Measurements from ENCODE around the gene FUBP1. TPM values are rescaled to one million over a fixed set of nuclear protein-coding genes. Genes with fewer than 3 reads are reported as not detected.

The FUBP1 gene
- total RNA-seq, 1 donor from 2014 or later, result 220 TPM

GRCh38 chr1:78009836-78010235 is 31.0 kb upstream of the FUBP1 start:
- DNase-seq (ENCODE audit: extremely low spot score, unreplicated experiment), result no peak
- Mint-ChIP-seq H3K4me3 (no peak overlapping the region), H3K36me3 (peaks cover 8% of the 10 kb centered on the region), H3K27me3 (no peaks in the 10 kb centered on the region), H3K27ac (no peak overlapping the region), H3K9me3 (no peaks in the 10 kb centered on the region), H3K4me1 (ENCODE audit: unreplicated experiment) (peaks cover 15% of the 10 kb centered on the region)
- TF ChIP-seq CTCF (conservative IDR thresholded peaks at IDR 0.05), result no peak

GRCh38 chr1:78009276-78009675 is 30.4 kb upstream of the FUBP1 start:
- no peaks in the 10 kb centered on the region for H3K9me3 Mint-ChIP-seq
- peaks cover 15% of the 10 kb centered on the region for H3K4me1 Mint-ChIP-seq (ENCODE audit: unreplicated experiment)
- H3K27me3 Mint-ChIP-seq, result peaks cover 3% of the 10 kb centered on the region
- H3K36me3 Mint-ChIP-seq, result peaks cover 7% of the 10 kb centered on the region
- peak overlapping the region; percentile 8 for H3K4me3 Mint-ChIP-seq
- no peak overlapping the region for H3K27ac Mint-ChIP-seq
- no peak for TF ChIP-seq CTCF (conservative IDR thresholded peaks at IDR 0.05)
- DNase-seq (ENCODE audit: extremely low spot score, unreplicated experiment), result no peak

- Mint-ChIP-seq H3K27ac (no peak overlapping the region), H3K9me3 (no peaks in the 10 kb centered on the region), H3K36me3 (peaks cover under 1% of the 10 kb centered on the region), H3K27me3 (peaks cover 3% of the 10 kb centered on the region), H3K4me3 (peak overlapping the region; percentile 65), H3K4me1 (ENCODE audit: unreplicated experiment) (peaks cover 27% of the 10 kb centered on the region)
- no peak for DNase-seq (ENCODE audit: extremely low spot score, unreplicated experiment)
- TF ChIP-seq CTCF (conservative IDR thresholded peaks at IDR 0.05), result no peak
These were observed 28.9 kb upstream of the FUBP1 start for GRCh38 chr1:78007677-78008341.

GRCh38 chr1:78006521-78006920 is 27.6 kb upstream of the FUBP1 start:
- TF ChIP-seq CTCF (conservative IDR thresholded peaks at IDR 0.05), result no peak
- Mint-ChIP-seq H3K27me3 (peaks cover 3% of the 10 kb centered on the region), H3K36me3 (no peaks in the 10 kb centered on the region), H3K9me3 (no peaks in the 10 kb centered on the region), H3K27ac (no peak overlapping the region), H3K4me3 (peak overlapping the region; percentile 93), H3K4me1 (ENCODE audit: unreplicated experiment) (peaks cover 34% of the 10 kb centered on the region)
- DNase-seq (ENCODE audit: extremely low spot score, unreplicated experiment), result no peak

- TF ChIP-seq CTCF (conservative IDR thresholded peaks at IDR 0.05), result no peak
- Mint-ChIP-seq H3K4me3 (peak overlapping the region; percentile 93), H3K4me1 (ENCODE audit: unreplicated experiment) (peaks cover 30% of the 10 kb centered on the region), H3K27ac (peak overlapping the region; percentile 99), H3K36me3 (no peaks in the 10 kb centered on the region), H3K9me3 (no peaks in the 10 kb centered on the region), H3K27me3 (peaks cover 3% of the 10 kb centered on the region)
- DNase-seq (ENCODE audit: extremely low spot score, unreplicated experiment), result no peak
These were observed 26.9 kb upstream of the FUBP1 start for GRCh38 chr1:78005755-78006154.

- Mint-ChIP-seq H3K36me3 (no peaks in the 10 kb centered on the region), H3K4me1 (ENCODE audit: unreplicated experiment) (peaks cover 30% of the 10 kb centered on the region), H3K27ac (peak overlapping the region; percentile 99), H3K9me3 (no peaks in the 10 kb centered on the region), H3K27me3 (peaks cover 3% of the 10 kb centered on the region), H3K4me3 (peak overlapping the region; percentile 93)
- no peak for DNase-seq (ENCODE audit: extremely low spot score, unreplicated experiment)
- TF ChIP-seq CTCF (conservative IDR thresholded peaks at IDR 0.05), result no peak
These were observed 26.5 kb upstream of the FUBP1 start for GRCh38 chr1:78005448-78005722.

Measured in type B pancreatic cell (in vitro differentiated cells).